ENCODE measurements around the gene CASR.
"Not testable (repeated sequence)": the region's sequence is repeated elsewhere in the genome, so short reads cannot be mapped to it uniquely, and the experiment has no call there.

CASR gene, protein sequence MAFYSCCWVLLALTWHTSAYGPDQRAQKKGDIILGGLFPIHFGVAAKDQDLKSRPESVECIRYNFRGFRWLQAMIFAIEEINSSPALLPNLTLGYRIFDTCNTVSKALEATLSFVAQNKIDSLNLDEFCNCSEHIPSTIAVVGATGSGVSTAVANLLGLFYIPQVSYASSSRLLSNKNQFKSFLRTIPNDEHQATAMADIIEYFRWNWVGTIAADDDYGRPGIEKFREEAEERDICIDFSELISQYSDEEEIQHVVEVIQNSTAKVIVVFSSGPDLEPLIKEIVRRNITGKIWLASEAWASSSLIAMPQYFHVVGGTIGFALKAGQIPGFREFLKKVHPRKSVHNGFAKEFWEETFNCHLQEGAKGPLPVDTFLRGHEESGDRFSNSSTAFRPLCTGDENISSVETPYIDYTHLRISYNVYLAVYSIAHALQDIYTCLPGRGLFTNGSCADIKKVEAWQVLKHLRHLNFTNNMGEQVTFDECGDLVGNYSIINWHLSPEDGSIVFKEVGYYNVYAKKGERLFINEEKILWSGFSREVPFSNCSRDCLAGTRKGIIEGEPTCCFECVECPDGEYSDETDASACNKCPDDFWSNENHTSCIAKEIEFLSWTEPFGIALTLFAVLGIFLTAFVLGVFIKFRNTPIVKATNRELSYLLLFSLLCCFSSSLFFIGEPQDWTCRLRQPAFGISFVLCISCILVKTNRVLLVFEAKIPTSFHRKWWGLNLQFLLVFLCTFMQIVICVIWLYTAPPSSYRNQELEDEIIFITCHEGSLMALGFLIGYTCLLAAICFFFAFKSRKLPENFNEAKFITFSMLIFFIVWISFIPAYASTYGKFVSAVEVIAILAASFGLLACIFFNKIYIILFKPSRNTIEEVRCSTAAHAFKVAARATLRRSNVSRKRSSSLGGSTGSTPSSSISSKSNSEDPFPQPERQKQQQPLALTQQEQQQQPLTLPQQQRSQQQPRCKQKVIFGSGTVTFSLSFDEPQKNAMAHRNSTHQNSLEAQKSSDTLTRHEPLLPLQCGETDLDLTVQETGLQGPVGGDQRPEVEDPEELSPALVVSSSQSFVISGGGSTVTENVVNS

DNA sequence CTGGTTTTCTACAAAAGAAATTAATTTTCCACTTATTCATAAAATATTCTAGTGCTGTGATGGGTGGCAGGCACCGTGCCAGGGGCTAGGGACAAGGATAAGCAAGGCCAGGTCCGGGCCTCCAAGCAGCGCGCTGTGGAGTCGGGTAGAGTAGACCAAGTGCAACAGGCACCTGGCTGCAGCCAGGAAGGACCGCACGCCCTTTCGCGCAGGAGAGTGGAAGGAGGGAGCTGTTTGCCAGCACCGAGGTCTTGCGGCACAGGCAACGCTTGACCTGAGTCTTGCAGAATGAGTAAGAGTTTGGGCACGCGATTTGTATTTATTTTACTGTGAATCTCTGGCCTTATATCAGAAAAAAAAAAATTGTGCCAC lies at the start of gene CASR:
Gene CASR, plus strand, starts transcription at position 148 of the 372 bp plus-strand sequence. CDS start 70,522 bp downstream, outside the sequence.
- DNase-seq: no peak

DNA sequence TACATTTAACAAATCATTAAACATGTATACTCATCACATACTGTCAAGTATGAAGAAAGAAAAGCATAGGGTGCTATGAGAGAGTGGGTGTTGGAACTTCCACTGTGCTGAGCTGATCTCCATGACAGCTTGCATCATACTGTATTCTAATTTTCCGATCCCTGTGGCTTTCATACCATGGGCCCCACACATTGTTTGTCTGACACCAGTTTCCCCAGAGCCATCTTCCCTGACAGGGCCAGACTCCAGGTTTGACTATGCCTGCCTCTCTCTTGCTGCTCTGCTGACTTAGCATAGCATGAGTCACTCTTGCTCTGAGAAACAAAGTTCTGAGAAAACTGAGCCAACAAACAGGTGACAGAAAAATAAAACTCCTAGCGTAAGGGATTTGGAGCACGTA lies 37.0 kb upstream of the CASR start:
- DNase-seq: no peak

DNA sequence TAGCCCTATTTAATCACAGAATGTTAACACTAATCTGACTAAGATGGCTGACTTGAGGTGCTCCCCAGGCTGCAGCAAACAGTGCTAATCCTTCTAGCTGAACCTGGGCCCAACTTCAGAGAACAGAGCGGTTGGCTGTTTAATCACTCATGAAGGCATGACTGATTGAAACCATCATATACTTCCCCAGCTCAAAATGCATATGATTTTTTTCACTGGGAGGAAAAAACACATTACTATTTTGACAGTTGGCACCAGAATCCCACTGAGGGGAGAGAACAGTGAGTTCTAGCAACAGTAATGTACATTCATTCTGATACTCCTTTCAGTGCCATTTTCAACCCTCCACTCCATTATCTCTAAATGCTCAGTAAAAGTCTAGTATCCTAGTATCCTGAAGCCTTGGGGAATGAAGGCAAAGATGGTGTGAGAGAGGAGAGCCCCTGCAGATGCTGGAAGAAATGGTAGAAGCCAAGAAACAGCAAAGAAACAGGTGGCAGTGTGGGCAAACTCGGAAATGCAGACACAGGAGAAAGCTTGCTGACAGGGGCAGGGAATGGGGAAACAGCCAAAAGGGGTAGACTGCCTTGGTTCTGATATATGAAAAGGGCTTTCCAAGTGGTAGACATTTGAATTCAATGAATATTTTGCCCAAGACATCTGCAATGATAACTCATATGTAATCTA lies 34.4 kb upstream of the CASR start:
- DNase-seq: no peak

DNA sequence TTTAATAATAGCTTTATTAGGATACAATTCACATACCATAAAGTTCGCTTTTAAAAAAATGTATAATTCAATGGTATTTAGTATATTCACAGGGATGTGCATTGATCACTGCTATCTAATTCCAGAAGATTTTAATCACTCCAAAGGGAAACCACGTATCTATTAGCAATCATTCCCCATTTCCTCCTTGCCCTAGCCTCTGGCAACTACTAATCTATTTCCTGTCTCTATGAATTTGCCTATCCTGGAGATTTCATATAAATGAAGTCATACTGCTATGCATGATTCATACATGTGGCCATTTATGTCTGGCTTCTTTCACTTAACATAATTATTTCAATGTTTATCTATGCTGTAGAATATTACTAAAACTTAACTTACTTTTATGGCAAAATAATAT lies 32.0 kb upstream of the CASR start:
- DNase-seq: no peak

DNA sequence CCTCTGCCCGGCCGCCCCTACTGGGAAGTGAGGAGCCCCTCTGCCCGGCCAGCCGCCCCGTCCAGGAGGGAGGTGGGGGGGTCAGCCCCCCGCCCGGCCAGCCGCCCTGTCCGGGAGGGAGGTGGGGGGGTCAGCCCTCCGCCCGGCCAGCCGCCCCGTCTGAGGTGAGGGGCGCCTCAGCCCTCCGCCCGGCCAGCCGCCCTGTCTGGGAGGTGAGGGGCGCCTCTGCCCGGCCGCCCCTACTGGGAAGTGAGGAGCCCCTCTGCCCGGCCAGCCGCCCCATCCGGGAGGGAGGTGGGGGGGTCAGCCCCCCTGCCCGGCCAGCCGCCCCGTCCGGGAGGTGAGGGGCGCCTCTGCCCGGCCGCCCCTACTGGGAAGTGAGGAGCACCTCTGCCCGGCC lies 18.5 kb upstream of the CASR start:
- DNase-seq: not testable (repeated sequence)

DNA sequence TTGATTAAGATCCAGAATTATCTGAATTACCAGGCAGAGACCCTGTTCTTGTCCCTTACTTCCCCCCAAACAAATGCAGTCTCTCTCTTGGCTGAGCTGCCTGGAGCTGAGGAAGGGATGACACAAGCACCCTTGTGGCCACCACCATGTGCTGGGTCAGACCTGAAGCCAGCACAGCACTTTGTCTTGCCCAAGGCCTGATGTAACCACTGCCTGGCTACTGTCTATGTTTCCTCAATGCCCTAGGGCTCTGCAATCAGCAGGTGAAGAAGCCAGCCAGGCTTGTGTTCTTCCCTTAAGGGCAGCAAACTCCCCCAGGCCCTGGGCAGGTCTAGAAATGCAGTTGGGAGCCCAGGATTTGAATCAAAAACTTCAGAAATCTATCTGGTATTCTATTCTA lies 15.8 kb upstream of the CASR start:
- DNase-seq: no peak

DNA sequence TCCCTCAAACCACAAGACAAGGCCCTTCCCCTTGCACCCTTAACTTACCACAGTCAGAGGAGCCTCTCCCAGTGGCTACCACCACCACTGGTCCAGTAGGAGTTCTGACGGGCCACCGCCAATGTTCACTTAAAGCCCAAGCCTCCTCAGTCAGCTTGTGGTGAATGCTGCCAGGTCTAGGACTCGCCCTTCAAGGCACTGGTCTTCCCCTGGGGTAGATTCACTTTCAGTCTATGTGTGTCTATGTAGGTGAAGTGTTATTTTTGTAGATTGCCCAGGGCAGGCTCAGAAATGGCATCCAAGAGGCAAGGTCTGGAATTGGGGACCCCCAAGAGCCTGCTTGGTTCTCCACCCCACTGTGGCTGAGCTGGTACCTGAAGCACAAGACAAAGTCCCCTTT lies 15.4 kb upstream of the CASR start:
- no peak for DNase-seq

DNA sequence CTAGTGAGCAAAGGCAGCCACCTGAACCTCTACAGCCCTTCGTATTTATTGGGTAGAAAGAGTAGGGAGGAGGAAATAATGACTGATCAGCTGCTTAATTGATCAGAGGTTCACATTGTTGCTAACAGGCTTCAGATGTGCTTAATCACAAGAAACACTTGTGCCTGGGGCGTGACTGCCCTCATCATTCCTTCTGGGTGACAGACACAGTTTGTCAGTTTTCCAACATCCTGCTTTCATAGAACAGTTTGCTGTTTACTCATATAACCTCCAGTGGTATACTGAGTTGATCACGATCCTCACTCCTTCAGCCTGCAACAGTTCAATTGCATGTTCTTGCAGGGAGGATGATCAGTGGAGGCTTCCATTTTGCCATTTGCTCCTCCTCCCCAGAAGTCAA lies 13.6 kb upstream of the CASR start:
- DNase-seq: no peak

DNA sequence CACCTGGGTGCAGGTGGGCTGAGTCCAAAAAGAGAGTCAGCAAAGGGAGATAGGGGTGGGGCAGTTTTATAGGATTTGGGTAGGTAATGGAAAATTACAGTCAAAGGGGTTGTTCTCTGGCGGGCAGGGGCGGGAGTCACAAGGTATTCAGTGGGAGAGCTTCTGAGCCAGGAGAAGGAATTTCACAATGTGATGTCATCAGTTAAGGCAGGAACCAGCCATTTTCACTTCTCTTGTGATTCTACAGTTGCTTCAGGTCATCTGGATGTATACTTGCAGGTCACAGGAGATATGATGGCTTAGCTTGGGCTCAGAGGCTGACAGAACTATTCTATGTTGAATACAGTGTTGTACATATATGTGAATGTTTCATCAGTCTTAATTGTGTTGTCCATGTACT lies 12.1 kb upstream of the CASR start:
- not testable (repeated sequence) for DNase-seq

DNA sequence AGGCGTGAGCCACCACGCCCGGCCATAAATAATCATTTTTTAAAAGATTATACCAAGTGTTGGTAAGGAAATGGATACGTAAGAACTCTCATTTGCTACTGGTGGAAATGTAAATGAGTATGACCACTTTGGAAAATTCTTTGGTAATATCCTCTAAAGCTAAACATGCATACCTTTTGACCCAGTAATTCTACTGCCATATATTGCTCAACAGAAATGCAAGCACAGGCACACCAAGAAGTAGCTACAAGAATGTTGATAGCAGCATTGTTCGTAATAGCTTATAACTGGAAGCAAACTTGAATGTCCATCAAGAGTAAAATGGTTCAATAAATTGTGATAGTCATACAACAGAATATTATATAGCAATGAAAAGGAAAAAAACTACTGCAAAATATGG lies 4.8 kb upstream of the CASR start:
- DNase-seq: no peak

DNA sequence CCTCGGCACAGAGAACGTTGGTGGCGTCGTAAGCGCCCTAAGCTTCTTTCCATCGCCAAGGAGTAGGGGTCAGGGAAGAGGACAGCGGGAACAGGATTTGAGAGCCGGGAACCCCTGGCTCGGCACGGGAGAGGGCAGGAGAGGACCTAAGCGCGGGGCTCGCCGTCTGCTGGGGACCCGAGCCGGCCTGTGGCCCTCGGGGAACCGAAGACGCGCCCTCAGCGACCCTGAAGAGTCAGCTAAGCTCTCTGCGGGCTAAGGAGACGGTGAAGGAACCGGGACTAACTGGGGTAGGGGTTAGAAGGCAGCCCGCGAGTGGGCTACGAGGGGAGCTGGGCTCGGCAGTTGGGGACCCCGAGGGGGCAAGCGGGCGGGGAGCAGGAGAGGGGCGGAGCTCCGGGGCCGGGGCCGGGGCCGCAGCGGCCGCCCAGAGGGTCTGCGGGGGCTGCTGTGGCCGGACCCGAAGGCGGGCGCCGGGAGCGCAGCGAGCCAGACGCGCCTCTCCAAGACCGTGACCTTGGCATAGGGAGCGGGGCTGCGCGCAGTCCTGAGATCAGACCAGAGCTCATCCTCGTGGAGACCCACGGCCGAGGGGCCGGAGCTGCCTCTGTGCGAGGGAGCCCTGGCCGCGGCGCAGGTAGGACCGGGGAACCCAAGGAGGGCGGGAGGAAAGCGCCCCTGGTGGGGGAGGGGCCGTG lies 574 bp downstream of the CASR start:
- DNase-seq: no peak

DNA sequence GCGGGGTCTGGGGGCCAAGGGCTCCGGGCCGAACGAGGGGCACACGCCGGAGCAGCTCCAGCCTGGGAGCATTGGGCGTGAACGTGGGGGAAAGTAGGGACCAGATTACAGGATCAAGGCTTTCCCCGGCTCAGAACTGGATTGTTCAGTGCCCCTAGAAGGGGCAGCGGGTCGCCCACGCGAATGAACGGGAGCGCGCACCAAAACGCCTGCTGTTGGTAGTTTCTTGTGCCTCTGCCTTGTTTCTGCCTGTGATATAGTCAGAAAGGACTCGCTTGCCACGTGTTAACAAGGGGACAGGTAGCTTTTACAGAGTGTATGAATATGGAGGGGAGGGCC lies 1.1 kb downstream of the CASR start:
- DNase-seq: no peak

DNA sequence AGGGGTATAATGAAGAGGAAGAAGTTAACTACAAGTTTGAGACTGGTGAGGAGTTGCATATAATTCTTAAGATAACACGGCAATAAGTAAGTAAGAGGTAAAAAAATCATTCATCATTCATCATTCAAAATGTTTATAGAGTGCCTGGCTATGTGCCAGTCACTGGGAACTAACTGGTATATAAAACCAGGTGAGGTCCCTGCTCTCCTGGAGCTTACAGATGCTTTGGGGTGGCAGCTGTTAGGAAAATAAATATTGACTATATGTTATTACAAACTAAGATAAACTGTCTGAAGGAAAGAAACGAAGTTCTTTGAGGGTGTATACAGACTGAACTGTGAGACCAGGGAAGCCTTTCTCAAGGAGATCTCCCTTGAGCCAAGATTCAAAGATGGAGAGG lies 2.9 kb downstream of the CASR start:
- no peak for DNase-seq

DNA sequence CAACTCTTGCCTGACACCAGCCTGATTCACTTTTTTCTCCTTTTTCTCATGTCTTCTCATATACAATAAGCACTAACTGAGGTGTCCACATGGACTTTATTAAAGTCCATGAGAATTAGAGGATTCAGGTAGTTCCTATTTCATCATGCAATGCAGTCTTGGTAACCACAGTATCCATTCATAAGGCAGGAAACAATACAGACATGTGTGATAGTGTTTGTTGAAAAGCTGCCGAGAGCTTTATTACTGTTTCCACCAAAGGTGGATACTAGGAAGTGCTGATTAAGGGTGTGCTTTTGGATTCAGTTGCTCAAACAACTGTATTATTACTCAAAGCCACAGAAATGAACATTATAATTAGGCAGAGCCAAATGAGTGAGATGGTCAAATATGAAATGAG lies 5.3 kb downstream of the CASR start:
- no peak for DNase-seq

DNA sequence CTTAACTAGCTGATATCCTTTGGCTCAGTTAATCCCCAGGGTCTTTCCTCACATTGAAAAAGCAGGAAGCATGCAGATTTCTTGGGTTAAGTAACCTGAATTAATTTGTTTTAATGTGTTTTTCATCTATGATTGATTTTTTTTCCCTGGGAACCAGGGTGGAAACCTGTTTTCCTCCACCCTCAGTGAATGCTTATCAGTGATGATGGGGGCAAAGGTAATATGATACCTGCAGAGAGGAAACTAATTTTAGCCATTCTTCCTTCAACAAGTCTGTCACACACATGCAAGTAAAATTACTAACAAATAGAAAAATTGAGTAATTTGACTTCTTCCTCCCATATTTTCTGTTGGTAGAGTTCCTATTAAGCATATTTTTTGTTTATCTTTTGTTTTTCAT lies 5.9 kb downstream of the CASR start:
- no peak for DNase-seq

DNA sequence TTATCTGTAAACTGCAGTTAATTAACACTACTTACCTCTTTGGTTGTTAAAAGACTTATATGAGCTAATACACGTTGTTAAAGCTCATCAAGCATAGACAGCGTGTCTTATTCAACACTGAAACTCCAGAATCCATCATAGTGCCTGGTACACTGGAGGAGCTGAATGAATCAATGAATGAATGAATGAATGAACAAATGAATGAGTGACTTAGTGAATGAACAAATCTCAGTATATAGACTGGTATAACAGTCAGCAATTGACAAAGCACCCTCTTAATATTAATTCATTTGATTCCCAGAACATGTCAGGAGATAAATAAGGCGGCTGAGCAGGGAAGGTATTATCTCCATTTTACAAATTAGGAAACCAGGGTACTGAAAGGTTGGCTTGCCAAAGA lies 7.1 kb downstream of the CASR start:
- no peak for DNase-seq

DNA sequence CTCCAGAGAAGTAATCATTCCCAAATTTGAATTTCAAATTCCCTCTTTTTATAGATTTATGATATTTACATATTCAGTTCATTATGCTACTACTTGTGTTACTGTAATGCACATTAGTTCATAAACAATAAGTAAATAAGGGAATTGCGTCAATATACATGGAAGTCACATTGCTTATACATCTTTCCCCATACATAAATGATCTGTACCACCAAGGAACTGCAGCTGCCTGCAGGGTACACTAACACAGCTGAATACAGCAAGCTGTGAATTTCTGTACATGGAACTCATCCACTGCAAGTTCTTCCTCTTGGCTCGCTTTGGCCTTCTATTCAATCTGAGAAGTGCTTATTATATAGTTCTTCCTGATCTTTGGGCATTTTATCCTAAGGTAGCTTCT lies 15.5 kb downstream of the CASR start:
- no peak for DNase-seq

DNA sequence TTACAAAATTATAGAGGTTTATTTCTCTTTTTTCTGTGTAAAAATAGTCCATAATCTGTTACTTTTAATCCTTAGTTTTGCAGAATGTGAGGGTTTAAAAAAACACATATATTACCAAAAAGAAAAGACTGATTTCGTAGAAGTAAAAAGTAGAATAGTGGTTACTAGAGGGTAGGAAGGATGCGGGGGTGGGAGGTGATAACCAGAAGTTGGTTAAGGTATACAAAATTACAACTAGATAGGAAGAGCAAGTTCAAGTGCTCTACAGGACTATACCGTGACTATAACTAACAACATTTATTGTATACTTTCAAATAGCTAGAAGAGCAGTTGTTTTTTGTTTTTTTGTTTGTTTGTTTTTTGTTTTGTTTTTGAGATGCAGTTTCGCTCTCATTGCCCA lies 16.1 kb downstream of the CASR start:
- no peak for DNase-seq

DNA sequence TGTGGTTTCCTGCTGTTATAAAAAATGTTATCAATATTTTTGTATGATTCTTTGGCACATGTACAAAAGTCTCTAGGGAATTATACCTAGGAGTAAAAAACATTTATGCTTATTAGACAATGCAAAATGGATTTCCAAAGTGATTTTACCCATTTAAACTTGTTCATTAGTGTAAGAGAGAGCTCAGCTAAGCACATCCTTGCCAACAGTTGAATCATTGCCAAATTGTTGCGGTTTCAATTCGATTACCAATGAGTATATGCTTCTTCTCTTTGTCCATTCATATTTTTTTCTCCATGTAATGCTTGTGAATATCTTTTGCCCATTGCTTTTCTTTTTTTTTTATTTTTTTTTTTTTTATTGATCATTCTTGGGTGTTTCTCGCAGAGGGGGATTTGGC lies 17.2 kb downstream of the CASR start:
- no peak for DNase-seq

DNA sequence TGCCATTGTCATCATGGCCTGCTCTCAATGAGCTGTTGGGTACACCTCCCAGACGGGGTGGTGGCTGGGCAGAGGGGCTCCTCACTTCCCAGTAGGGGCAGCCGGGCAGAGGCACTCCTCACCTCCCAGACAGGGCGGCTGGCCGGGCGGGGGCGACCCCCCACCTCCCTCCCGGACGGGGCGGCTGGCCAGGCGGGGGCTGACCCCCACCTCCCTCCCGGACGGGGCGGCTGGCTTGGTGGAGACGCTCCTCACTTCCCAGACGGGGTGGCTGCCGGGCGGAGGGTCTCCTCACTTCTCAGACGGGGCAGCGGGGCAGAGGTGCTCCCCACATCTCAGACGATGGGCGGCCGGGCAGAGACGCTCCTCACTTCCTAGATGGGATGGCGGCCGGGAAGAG lies 18.0 kb downstream of the CASR start:
- not testable (repeated sequence) for DNase-seq

DNA sequence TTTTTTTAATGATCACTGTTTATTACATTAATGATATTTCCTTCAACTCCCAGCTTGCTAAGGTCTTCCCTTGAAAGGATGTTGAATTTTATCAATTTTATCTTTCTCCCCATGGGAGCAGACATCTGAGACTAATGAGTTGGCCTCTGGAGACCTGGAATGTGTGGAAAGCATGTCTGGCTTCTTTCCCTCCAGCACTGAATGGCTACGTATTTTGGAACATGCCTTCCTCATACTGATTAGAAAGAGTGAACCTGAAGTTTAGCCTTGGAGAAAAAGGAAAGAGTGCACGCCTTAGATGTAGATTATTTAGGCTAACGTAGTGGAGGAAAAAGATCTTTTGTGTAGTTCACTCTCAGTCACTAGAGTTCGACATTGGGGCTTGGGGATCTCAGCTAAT lies 25.1 kb downstream of the CASR start:
- DNase-seq: no peak

DNA sequence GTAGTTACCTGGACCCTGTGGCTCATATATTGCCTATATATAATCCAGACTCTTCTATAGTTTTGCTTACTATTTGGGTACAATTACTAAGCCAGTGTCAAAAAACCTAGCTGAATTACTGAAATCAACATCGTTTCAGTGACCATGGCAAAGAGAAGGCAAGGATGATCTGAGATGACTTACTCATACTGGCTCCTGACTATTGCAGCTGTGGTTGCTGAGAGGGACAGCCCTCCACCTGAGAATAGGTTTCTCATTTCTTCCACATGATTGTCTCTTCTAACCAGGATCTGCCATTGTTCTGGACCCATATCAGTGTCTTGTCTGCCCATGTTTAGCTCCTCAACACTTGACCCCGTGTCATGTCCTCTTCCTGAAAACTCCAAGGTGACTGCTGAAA lies 30.2 kb downstream of the CASR start:
- DNase-seq: no peak

DNA sequence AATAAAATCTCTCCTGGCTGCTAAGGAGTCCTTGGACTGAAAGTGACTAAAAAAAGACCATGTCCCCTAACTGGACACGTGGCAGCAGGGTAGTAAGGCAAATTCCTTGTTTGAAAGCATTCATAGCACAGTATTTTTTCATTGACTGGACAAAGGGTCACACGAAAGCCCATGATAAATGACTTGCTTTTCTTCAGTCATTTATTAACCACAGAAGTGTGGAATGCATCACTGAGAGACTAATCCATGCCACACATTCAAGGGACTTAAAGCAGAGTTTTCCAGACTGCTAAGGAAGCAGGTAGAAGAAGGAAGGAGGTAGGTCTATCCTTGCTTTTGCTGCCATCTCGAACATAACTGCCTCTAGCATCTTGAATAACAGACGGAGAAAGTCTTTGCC lies 31.2 kb downstream of the CASR start:
- no peak for DNase-seq
